H1 (cell line): Measurements from ENCODE around the gene CEP85. TPM values are rescaled to one million over a fixed set of nuclear protein-coding genes. Genes with fewer than 3 reads are reported as not detected.

Experiments
- PHF8 ChIP-seq: fragments of 200-600 bp; sonication (generic); conservative IDR thresholded peaks from 2 replicates; pipeline ENCODE4 v1.7.1; 2012; ENCODE audit warnings: low read depth, mild to moderate bottlenecking, inconsistent platforms, low read length, moderate library complexity
- polyA plus RNA-seq, 7 experiments: library from polyadenylated mRNA; depleted of rRNA in 3 of 7; stranded (reverse) in 5 of 7; unstranded in 2 of 7; fragments of >200 nt in 5 of 7; fragments of 200-250 nt in 2 of 7; gene quantifications; 1 replicate in 5 of 7; 2 replicates in 1 of 7; 4 replicates in 1 of 7; pipeline versions ENCODE4 v1.2.1 to v1.2.3, GENCODE V29; 2011 to 2013; ENCODE audit warnings: missing spikeins in 2 of 7, mixed read lengths in 2 of 7
- total RNA-seq: library from RNA; stranded (reverse); fragmentation: NEBNext Ultra II Directional; extraction: Animal tissue kit (Norgen Biotek cat#: 25700); gene quantifications from 2 replicates; pipeline ENCODE4 v1.2.1, GENCODE V29; 2021

The CEP85 gene
- total and polyA plus RNA-seq, 2 of the 8 experiments (the other 6 are each of a cell fraction or from before 2014, with no cell fraction given), result 40.4 to 43.7 TPM

- TF ChIP-seq PHF8, result no peak
Measured at GRCh38 chr1:26297057-26297790, 63.2 kb downstream of the CEP85 start (continued).
